Esophagus muscularis mucosa (tissue), 4 donors: ENCODE measurements around the gene PPP1R27. TPM values are rescaled to one million over a fixed set of nuclear protein-coding genes. Genes with fewer than 3 reads are reported as not detected.

Experiments used
- DNase-seq: peaks from one replicate; pipeline ENCODE4 v3.0.0-alpha.2; 2017; ENCODE audit errors: extremely low spot score
- H3K27ac ChIP-seq, 4 donors: fragments of 200-600 bp; sonication (generic); replicated peaks in 1 of 4; 1 replicate in 3 of 4; 2 replicates in 1 of 4; pipeline ENCODE4 v1.5.1; 2016 to 2019; ENCODE audit warnings: mild to moderate bottlenecking in 1 of 4
- H3K27me3 ChIP-seq, 4 donors: fragments of 200-600 bp; sonication (generic); one replicate each; pipeline versions ENCODE4 v1.5.1 to v1.6.0; 2016 to 2019
- H3K36me3 ChIP-seq, 4 donors: fragments of 200-600 bp; sonication (generic); one replicate each; pipeline ENCODE4 v1.5.1; 2016 to 2019
- H3K4me1 ChIP-seq, 4 donors: fragments of 200-600 bp; sonication (generic); one replicate each; pipeline ENCODE4 v1.5.1; 2016 to 2019
- H3K4me3 ChIP-seq, 4 donors: fragments of 200-600 bp; sonication (generic); 1 replicate in 2 of 4; 2 replicates in 2 of 4; pipeline ENCODE4 v1.5.1; 2016 to 2019; ENCODE audit warnings: mild to moderate bottlenecking in 4 of 4, moderate library complexity in 1 of 4
- H3K9me3 ChIP-seq, 4 donors: fragments of 200-600 bp; sonication (generic); 1 replicate in 3 of 4; 2 replicates in 1 of 4; pipeline ENCODE4 v1.5.1; 2016 to 2019
- EP300 ChIP-seq: sonication (generic); formaldehyde crosslinking; IDR thresholded peaks from one replicate; pipeline ENCODE4 v1.6.1; 2017; ENCODE audit warnings: antibody characterized with exemption
- POLR2A ChIP-seq: fragments of 450-650 bp; IDR thresholded peaks from one replicate; pipeline ENCODE4 v1.6.1; 2017; ENCODE audit warnings: antibody characterized with exemption, moderate library complexity, mild to moderate bottlenecking, low read depth
- POLR2AphosphoS5 ChIP-seq, 2 donors: sonication (generic); formaldehyde crosslinking; IDR thresholded peaks; one replicate each; pipeline ENCODE4 v1.6.1; 2017; ENCODE audit warnings: antibody characterized with exemption in 2 of 2
- WGBS: methylation state at CpG from one replicate; pipeline ENCODE4 v1.1.5; 2018; 5-methylcytosine and 5-hydroxymethylcytosine counted together
- intact Hi-C: fragments of 100-400 bp; cut with DNase I; formaldehyde crosslinking; loops from one replicate; pipeline ENCODE4 v1.15.1; 2023
- total RNA-seq, 4 donors: library from RNA; depleted of rRNA; stranded (reverse); fragments of >200 nt; gene quantifications; one replicate each; pipeline versions ENCODE4 v1.1.0 to v1.2.1, GENCODE V29; 2016
- TF ChIP-seq, protein P1 (sequence below), 3 experiments: fragments of 200-600 bp in 2 of 3; fragments of 450-650 bp in 1 of 3; sonication (generic) in 2 of 3; IDR thresholded peaks; one replicate each; pipeline ENCODE4 v1.5.1; 2017 to 2019; ENCODE audit warnings: antibody characterized with exemption in 3 of 3, mild to moderate bottlenecking in 2 of 3, moderate library complexity in 1 of 3

The PPP1R27 gene
- total RNA-seq, 4 donors from 2014 or later = not detected

DNA sequence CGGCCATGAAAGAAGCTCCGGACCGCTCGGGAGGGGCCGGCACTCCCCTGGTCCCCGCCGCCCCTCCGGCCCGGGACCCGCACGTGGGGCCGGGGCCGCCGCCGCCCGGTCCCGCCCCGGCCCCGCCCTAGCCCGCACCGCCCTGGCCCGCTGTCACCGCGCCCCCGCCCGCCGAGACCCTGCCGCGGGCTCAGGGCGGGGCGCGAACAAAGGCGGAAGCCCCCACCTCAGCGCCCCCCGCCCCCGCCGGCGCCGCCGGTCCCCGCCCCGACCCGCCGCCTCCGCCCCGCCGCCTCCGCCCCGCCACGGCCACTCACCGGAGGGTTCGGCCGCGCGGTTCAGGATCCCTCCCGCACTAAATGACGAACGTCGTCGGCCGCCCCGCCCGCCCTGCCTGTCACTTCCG is 36.1 kb upstream of the PPP1R27 start, which contains the start of gene ARHGDIA:
TSS of gene ARHGDIA (minus strand) at position 357 of the 406 bp plus-strand sequence. CDS start 1,407 bp downstream, outside the sequence.
- intact Hi-C loops = loop anchor here (5.0 kb wide), 1 partner anchor 39 kb away; the partner anchor contains the start of gene MCRIP1
- Histone ChIP-seq H3K9me3 (no peaks in the 10 kb centered on the region), H3K4me1 (peaks cover 47 to 67% (median 59%) of the 10 kb centered on the region in 4 donors), H3K4me3 (peak within 1 kb of the TSS; percentile 91 to 99 (median 95)), H3K36me3 (peaks cover 17 to 31% (median 29%) of the 10 kb centered on the region in 4 donors), H3K27ac (peak within 1 kb of the TSS; percentile 97 to 99 (median 99)), H3K27me3 (no peaks in the 10 kb centered on the region)
- no peak for DNase-seq
- WGBS = 1% methylated on average over 15 of the region's 64 CpGs
- TF ChIP-seq POLR2AphosphoS5 (IDR thresholded peaks at IDR 0.05) = no peak
- no peak for TF ChIP-seq EP300
- TF ChIP-seq POLR2A = no peak
- TF ChIP-seq, protein P1, sequence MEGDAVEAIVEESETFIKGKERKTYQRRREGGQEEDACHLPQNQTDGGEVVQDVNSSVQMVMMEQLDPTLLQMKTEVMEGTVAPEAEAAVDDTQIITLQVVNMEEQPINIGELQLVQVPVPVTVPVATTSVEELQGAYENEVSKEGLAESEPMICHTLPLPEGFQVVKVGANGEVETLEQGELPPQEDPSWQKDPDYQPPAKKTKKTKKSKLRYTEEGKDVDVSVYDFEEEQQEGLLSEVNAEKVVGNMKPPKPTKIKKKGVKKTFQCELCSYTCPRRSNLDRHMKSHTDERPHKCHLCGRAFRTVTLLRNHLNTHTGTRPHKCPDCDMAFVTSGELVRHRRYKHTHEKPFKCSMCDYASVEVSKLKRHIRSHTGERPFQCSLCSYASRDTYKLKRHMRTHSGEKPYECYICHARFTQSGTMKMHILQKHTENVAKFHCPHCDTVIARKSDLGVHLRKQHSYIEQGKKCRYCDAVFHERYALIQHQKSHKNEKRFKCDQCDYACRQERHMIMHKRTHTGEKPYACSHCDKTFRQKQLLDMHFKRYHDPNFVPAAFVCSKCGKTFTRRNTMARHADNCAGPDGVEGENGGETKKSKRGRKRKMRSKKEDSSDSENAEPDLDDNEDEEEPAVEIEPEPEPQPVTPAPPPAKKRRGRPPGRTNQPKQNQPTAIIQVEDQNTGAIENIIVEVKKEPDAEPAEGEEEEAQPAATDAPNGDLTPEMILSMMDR (IDR thresholded peaks at IDR 0.05) = no peak

DNA sequence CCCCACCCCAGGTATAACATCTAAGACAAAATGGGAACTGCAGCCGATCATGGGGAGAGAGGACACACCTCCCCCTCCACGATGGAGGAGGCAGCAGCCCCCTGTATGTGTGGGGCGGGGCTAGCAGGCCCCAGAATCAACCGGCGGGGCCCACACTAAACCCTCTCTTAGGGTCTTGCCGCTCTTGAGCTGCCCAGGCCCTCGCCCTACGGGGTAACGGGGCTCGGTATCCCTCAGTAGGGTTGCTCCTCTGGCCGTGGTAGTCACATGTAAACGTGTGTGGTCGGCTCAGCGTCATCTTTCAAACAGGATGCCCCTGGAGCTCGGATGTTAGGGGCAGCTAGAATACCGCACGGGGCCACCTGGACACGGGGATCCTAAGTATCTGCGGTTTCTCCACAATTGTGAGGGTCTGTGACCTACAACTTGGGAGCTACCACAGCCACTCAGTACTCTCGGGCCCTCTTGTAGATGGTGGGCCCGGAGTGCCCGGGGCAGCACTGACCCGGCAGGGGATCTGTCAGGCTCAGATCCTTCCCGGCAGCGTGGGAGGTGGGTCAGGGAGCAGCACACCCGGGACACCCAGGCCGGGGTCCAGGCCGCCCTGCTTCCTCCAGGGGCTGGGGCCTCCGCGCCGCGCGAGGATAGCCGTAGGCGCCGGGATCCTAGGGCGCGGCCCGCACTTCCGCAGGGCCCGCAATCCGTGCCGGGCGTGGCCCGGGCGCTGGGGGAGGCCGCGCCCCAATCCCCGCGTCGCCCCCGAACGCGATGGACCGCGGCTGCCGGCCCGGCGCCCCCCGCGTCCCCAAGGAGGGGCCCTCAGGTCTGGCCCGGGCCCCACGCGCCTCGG is 35.5 kb upstream of the PPP1R27 start:
- H3K4me1 ChIP-seq = peaks cover 51 to 74% (median 64%) of the 10 kb centered on the region in 4 donors
- 0% methylated on average over 1 of the region's 65 CpGs for WGBS

DNA sequence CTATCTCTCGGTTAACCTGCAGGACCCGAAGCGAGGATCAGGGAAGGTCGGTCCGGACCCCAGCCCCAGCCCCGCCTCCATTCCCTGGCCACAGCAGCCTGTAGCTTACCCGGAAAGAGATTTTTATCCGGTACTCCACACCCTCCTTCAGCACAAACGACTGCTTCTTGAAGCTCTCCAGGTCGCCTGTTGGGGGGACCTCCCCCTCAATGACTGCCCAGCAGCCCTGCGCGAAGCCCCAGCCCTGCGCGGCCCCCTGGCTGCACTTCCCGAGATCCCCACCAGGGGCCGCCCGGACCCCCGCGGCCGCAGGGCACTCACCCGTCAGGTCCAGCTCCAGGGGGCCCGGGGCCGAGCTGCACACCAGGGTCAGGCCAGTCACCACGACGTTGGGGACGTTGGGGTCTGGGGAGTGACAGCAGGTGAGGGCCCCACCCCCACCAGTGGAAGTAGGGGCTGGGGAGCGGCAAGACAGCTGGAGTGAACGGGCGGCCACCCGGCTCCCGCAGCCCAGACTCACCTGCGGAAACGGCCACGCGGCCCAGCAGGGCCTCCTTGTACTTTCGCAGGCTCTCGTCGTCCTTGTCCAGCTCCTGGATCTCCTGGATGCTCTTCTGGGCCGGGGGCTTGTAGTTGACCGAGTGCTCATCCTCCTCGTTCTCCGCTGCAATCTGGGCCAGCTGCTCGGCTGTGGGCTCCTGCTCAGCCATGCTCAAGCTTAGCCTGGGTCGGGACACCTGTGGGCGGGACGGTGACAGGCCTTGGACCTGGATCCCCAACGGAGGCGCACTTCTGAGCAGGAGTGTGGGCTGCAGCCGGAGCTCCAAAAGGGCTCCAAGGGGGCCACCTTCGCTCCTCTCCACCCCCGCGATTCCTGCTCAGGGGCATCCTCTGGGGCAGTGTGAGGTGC is 34.6 kb upstream of the PPP1R27 start:
- H3K27me3 ChIP-seq = no peaks in the 10 kb centered on the region
- WGBS = 48% methylated on average over 13 of the region's 52 CpGs
- H3K27ac ChIP-seq = peak overlapping the region; percentile 97 to 99 (median 99)
- no peak for TF ChIP-seq POLR2AphosphoS5 (IDR thresholded peaks at IDR 0.05)
- TF ChIP-seq, protein P1 (IDR thresholded peaks at IDR 0.05) = peak; percentile 76 to 97 (median 86)
- H3K36me3 ChIP-seq = peaks cover 17 to 44% (median 34%) of the 10 kb centered on the region in 4 donors
- H3K4me3 ChIP-seq = peak overlapping the region; percentile 91 to 99 (median 95)
- intact Hi-C loops = loop anchor here (5.0 kb wide), 1 partner anchor 37 kb away; the partner anchor contains the start of gene MCRIP1
- H3K9me3 ChIP-seq = no peaks in the 10 kb centered on the region
- H3K4me1 ChIP-seq = peaks cover 51 to 75% (median 64%) of the 10 kb centered on the region in 4 donors
- no peak for DNase-seq

More for the DNA sequence above, 35.5 kb upstream of the PPP1R27 start:
- no peak for DNase-seq
- Histone ChIP-seq H3K27me3 (no peaks in the 10 kb centered on the region), H3K36me3 (peaks cover 17 to 37% (median 33%) of the 10 kb centered on the region in 4 donors), H3K4me3 (peak overlapping the region; percentile 91 to 99 (median 95)), H3K27ac (peak overlapping the region; percentile 97 to 99 (median 99)), H3K9me3 (no peaks in the 10 kb centered on the region)
- TF ChIP-seq POLR2A (no peak), POLR2AphosphoS5 (IDR thresholded peaks at IDR 0.05) (peak in 1 of 2 donors; percentile 8)
- intact Hi-C loops = loop anchor here (5.0 kb wide), 1 partner anchor 38 kb away; the partner anchor contains the start of gene MCRIP1

DNA sequence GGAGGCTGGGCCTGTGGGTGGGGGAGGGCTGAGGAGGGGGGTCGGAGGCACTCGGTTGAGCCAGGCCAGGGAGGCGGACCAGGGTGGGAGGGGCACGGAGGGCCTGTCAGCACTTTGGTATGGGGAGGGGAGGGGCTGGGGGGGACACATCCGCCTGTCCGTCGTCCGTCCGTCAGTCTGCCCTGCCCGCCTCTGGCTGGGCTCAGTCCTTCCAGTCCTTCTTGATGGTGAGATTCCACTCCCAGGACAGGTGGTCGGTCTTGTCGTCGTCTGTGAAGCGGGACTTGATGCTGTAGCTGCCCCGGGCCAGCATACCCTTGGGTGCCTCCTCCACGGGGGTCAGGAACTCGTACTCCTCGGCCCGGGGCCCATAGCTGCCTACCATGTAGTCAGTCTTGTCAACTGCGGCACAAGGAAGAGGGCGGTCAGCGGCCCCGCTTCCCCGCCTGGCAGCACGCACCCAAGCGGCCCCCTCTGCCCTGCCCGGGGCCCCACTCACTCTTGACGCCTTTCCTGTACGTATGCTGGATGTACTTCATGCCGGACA is 33.9 kb upstream of the PPP1R27 start:
- Histone ChIP-seq H3K27me3 (no peaks in the 10 kb centered on the region), H3K4me3 (peak overlapping the region in 3 of 4 donors; percentile 35 to 99 (median 91)), H3K4me1 (peaks cover 51 to 78% (median 64%) of the 10 kb centered on the region in 4 donors), H3K27ac (peak overlapping the region; percentile 97 to 99 (median 99)), H3K9me3 (no peaks in the 10 kb centered on the region), H3K36me3 (peaks cover 17 to 45% (median 34%) of the 10 kb centered on the region in 4 donors)
- no peak for DNase-seq
- intact Hi-C loops = no loop called here
- WGBS = 86% methylated on average over 11 of the region's 30 CpGs
- TF ChIP-seq POLR2AphosphoS5 (IDR thresholded peaks at IDR 0.05) (peak in 1 of 2 donors; percentile 57), POLR2A (no peak), EP300 (no peak)
- TF ChIP-seq, protein P1 (IDR thresholded peaks at IDR 0.05) = no peak
